ENCODE results near the gene ACER1. TPM values are rescaled to one million over a fixed set of nuclear protein-coding genes. Genes with fewer than 3 reads are reported as not detected.

Gene ACER1
- total RNA-seq, 4 donors from 2014 or later: not detected

GRCh38 chr19:6340493-6341201, 7.2 kb upstream of the ACER1 start:
- DNase-seq (ENCODE audit: low spot score): no peak
- TF ChIP-seq CTCF (IDR thresholded peaks at IDR 0.05): no peak
- no peak for ATAC-seq (ENCODE audit: low FRiP score)

- TF ChIP-seq CTCF (IDR thresholded peaks at IDR 0.05): no peak
- no peak for DNase-seq (ENCODE audit: low spot score)
- ATAC-seq (ENCODE audit: low FRiP score): no peak
These were observed 1.3 kb upstream of the ACER1 start for GRCh38 chr19:6334490-6335285.

GRCh38 chr19:6326815-6327214, 6.6 kb downstream of the ACER1 start:
- TF ChIP-seq CTCF (IDR thresholded peaks at IDR 0.05): no peak
- no peak for DNase-seq (ENCODE audit: low spot score)
- no peak for ATAC-seq (ENCODE audit: low FRiP score)

- DNase-seq (ENCODE audit: low spot score) (no peak), ATAC-seq (ENCODE audit: low FRiP score) (no peak)
- no peak for TF ChIP-seq CTCF (IDR thresholded peaks at IDR 0.05)
These were observed 7.8 kb downstream of the ACER1 start for GRCh38 chr19:6325614-6326013.

GRCh38 chr19:6324757-6325156, 8.7 kb downstream of the ACER1 start:
- no peak for TF ChIP-seq CTCF (IDR thresholded peaks at IDR 0.05)
- DNase-seq (ENCODE audit: low spot score): no peak
- no peak for ATAC-seq (ENCODE audit: low FRiP score)

GRCh38 chr19:6322284-6322683, 11.1 kb downstream of the ACER1 start:
- no peak for ATAC-seq (ENCODE audit: low FRiP score)
- TF ChIP-seq CTCF (IDR thresholded peaks at IDR 0.05): no peak
- no peak for DNase-seq (ENCODE audit: low spot score)

- no peak for ATAC-seq (ENCODE audit: low FRiP score)
- no peak for TF ChIP-seq CTCF (IDR thresholded peaks at IDR 0.05)
These were observed 14.0 kb downstream of the ACER1 start for GRCh38 chr19:6319376-6319775.

More at GRCh38 chr19:6319376-6319775, 14.0 kb downstream of the ACER1 start:
- no peak for DNase-seq (ENCODE audit: low spot score)
